AG04450 (cell line): Measurements from ENCODE around the gene MPND. TPM values are rescaled to one million over a fixed set of nuclear protein-coding genes. Genes with fewer than 3 reads are reported as not detected.

ENCODE experiments used
- CTCF ChIA-PET: fragments of 300-600, 350-600 bp; formaldehyde crosslinking; extraction: SDS; loops from one replicate; lab custom pipeline; 2022; ENCODE audit warnings: antibody characterized with exemption, inconsistent platforms; lab: Charles Lee
- POLR2A ChIA-PET: fragments of 350-600 bp; formaldehyde crosslinking; extraction: SDS; loops from one replicate; lab custom pipeline; 2021; ENCODE audit warnings: antibody characterized with exemption, inconsistent platforms; lab: Yijun Ruan, JAX
- DNase-seq: peaks from one replicate; pipeline ENCODE4 v3.0.0-alpha.2; 2011; ENCODE audit warnings: low read depth, low spot score
- H3K27ac ChIP-seq: one replicate; pipeline ENCODE4 v1.5.1; 2012; ENCODE audit warnings: low read depth, low read length, control low read depth
- H3K27me3 ChIP-seq: one replicate; pipeline ENCODE4 v1.6.0; 2012; ENCODE audit warnings: low read length; ENCODE audit not compliant: control insufficient read depth, insufficient read depth
- H3K4me3 ChIP-seq: 2 replicates; pipeline ENCODE4 v1.5.1; 2011; ENCODE audit warnings: mild to moderate bottlenecking, low read depth, low read length, control low read depth
- H3K9me3 ChIP-seq: 2 replicates; pipeline ENCODE4 v1.5.1; 2012; ENCODE audit warnings: low read length; ENCODE audit not compliant: control insufficient read depth, insufficient read depth
- polyA plus RNA-seq: library from polyadenylated mRNA; depleted of rRNA; stranded (reverse); fragments of >200 nt; gene quantifications from 2 replicates; pipeline ENCODE4 v1.2.3, GENCODE V29; 2011
- TF ChIP-seq, protein P1 (sequence below): IDR thresholded peaks from 2 replicates; pipeline ENCODE4 v1.5.1; 2011; ENCODE audit warnings: low read depth, low read length, control low read depth, inconsistent platforms

Gene MPND
- polyA plus RNA-seq, 1 experiment = 5.1 TPM

GRCh38 chr19:4370418-4371041, 27.2 kb downstream of the MPND start:
- Histone ChIP-seq H3K4me3 (no peak overlapping the region), H3K27me3 (no peaks in the 10 kb centered on the region), H3K27ac (no peak overlapping the region), H3K9me3 (no peaks in the 10 kb centered on the region; the same call in 1 of the 2 replicates)
- ChIA-PET CTCF (interaction anchor here (1.0 to 1.1 kb wide), 2 partner anchors 15 to 17 kb away, joined by 3 to 4 read pairs; no protein-coding TSS in a partner anchor), POLR2A (interaction anchor here (1.3 kb wide), 1 partner anchor 10 kb away, joined by 3 read pairs; no protein-coding TSS in a partner anchor)
- TF ChIP-seq, protein P1, sequence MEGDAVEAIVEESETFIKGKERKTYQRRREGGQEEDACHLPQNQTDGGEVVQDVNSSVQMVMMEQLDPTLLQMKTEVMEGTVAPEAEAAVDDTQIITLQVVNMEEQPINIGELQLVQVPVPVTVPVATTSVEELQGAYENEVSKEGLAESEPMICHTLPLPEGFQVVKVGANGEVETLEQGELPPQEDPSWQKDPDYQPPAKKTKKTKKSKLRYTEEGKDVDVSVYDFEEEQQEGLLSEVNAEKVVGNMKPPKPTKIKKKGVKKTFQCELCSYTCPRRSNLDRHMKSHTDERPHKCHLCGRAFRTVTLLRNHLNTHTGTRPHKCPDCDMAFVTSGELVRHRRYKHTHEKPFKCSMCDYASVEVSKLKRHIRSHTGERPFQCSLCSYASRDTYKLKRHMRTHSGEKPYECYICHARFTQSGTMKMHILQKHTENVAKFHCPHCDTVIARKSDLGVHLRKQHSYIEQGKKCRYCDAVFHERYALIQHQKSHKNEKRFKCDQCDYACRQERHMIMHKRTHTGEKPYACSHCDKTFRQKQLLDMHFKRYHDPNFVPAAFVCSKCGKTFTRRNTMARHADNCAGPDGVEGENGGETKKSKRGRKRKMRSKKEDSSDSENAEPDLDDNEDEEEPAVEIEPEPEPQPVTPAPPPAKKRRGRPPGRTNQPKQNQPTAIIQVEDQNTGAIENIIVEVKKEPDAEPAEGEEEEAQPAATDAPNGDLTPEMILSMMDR = no peak
- no peak for DNase-seq

- POLR2A ChIA-PET = interaction anchor here (1.3 kb wide), 1 partner anchor 11 kb away, joined by 3 read pairs; no protein-coding TSS in a partner anchor
- Histone ChIP-seq H3K4me3 (no peak overlapping the region), H3K9me3 (no peaks in the 10 kb centered on the region; the same call in 1 of the 2 replicates), H3K27ac (no peak overlapping the region), H3K27me3 (no peaks in the 10 kb centered on the region)
- DNase-seq = no peak
- TF ChIP-seq, protein P1 = no peak
- CTCF ChIA-PET = interaction anchor here (0.6 to 2.9 kb wide), 2 partner anchors 19 to 104 kb away, joined by 4 to 12 read pairs; no protein-coding TSS in a partner anchor
Measured at GRCh38 chr19:4371247-4372164, 28.1 kb downstream of the MPND start.

- H3K27ac ChIP-seq = peak overlapping the region; percentile 11
- TF ChIP-seq, protein P1 = no peak
- no peak for DNase-seq
- POLR2A ChIA-PET = interaction anchor here (1.3 kb wide), 1 partner anchor 12 kb away, joined by 3 read pairs; no protein-coding TSS in a partner anchor
- no peaks in the 10 kb centered on the region for H3K27me3 ChIP-seq
- no peak overlapping the region for H3K4me3 ChIP-seq
- H3K9me3 ChIP-seq = no peaks in the 10 kb centered on the region; the same call in 1 of the 2 replicates
- CTCF ChIA-PET = interaction anchor here (0.6 to 2.9 kb wide), 3 partner anchors 20 to 28 kb away, joined by 3 to 12 read pairs (median 3); partner anchors contain the start of gene SH3GL1
Measured at GRCh38 chr19:4372165-4373012, 29.0 kb downstream of the MPND start.

DNA sequence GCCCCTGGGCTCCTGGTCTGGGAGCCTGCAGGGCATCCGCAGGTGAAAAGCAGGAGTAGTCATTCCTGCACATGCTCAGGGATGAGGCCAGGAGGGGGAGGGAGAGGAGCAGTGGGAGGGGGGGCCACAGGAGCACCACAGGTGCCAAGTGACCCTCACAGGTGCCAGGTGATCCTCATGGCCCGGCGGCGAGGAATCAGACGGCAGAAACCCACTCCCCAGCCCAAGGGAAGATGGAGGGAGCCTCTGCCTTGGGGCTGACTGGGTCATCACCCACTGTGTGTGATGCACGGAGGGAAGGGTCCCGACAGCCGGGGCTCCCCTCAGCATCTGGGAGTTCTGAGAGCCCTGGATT, 29.6 kb downstream of the MPND start:
- DNase-seq = no peak
- no peaks in the 10 kb centered on the region for H3K27me3 ChIP-seq
- H3K9me3 ChIP-seq = no peaks in the 10 kb centered on the region; the same call in 1 of the 2 replicates
- H3K4me3 ChIP-seq = no peak overlapping the region
- H3K27ac ChIP-seq = no peak overlapping the region
- ChIA-PET CTCF (interaction anchor here (1.1 to 2.9 kb wide), 2 partner anchors 20 to 27 kb away, joined by 3 to 12 read pairs; partner anchors contain the start of gene SH3GL1), POLR2A (no interaction called here)
- TF ChIP-seq, protein P1 = no peak
